ENCODE results near the gene EGFR. TPM values are rescaled to one million over a fixed set of nuclear protein-coding genes. Genes with fewer than 3 reads are reported as not detected.

The EGFR gene
- total and polyA plus RNA-seq, 2 donors (not counting 3 experiments of a cell fraction or from before 2014, with no cell fraction given), result 1.5 to 4.1 TPM

DNA sequence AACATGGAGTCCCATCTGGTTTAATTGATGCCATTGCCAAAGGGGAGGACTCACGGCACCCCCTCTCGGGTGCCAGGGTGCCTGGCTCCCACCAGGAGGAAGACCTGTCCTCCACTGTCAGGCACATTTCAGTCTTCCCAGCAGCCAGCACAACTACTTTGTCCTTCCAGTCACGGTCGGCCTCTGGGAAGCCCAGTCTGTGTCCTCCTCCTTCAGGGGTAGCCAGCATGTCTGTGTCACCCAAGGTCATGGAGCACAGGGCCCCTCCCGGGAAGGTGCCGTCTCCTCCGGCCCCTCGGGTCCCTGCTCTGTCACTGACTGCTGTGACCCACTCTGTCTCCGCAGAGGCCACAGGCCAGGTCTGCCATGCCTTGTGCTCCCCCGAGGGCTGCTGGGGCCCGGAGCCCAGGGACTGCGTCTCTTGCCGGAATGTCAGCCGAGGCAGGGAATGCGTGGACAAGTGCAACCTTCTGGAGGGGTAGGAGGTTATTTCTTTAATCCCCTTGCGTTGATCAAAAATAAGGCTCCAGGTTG, 142.4 kb downstream of the EGFR start:
- no peaks in the 10 kb centered on the region for H3K27me3 ChIP-seq (ENCODE audit: control insufficient read depth in 2 of 2, insufficient read depth in 2 of 2, low read length in 2 of 2)
- H3K9ac ChIP-seq (replicated peaks; ENCODE audit: extremely low read depth, insufficient read depth, low read length), result no peak overlapping the region
- intact Hi-C loops (cut with micrococcal nuclease), result no loop called here
- TF ChIP-seq, protein P1, sequence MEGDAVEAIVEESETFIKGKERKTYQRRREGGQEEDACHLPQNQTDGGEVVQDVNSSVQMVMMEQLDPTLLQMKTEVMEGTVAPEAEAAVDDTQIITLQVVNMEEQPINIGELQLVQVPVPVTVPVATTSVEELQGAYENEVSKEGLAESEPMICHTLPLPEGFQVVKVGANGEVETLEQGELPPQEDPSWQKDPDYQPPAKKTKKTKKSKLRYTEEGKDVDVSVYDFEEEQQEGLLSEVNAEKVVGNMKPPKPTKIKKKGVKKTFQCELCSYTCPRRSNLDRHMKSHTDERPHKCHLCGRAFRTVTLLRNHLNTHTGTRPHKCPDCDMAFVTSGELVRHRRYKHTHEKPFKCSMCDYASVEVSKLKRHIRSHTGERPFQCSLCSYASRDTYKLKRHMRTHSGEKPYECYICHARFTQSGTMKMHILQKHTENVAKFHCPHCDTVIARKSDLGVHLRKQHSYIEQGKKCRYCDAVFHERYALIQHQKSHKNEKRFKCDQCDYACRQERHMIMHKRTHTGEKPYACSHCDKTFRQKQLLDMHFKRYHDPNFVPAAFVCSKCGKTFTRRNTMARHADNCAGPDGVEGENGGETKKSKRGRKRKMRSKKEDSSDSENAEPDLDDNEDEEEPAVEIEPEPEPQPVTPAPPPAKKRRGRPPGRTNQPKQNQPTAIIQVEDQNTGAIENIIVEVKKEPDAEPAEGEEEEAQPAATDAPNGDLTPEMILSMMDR (IDR thresholded peaks at IDR 0.05; ENCODE audit: extremely low read depth in 1 of 2, insufficient read depth in 1 of 2, low read depth in 1 of 2, low read length in 2 of 2), result no peak
- TF ChIP-seq POLR2AphosphoS5 (IDR thresholded peaks at IDR 0.05; ENCODE audit: insufficient read depth, low read depth, low read length) (no peak), FOS (IDR thresholded peaks at IDR 0.05; ENCODE audit: borderline replicate concordance, insufficient read depth, low read length) (no peak), EZH2 (IDR thresholded peaks at IDR 0.05; ENCODE audit: borderline replicate concordance, low read depth, low read length, severe bottlenecking) (no peak), POLR2A (IDR thresholded peaks at IDR 0.05; ENCODE audit: low read depth, low read length) (no peak), JUN (IDR thresholded peaks at IDR 0.05; ENCODE audit: borderline replicate concordance, insufficient read depth, insufficient read length, low read depth) (no peak), GATA2 (IDR thresholded peaks at IDR 0.05; ENCODE audit: insufficient read depth, insufficient read length, low read depth, low read length) (no peak)
- dilution Hi-C loops (cut with MboI; ENCODE audit: extremely low pct_ligation_motif_present, low sequenced_read_pairs), result no loop called here
- no peak for DNase-seq (ENCODE audit: low read depth, low spot score)
- H3K27ac ChIP-seq (ENCODE audit: insufficient read depth, low read depth, low read length), result no peak overlapping the region
- H3K36me3 ChIP-seq (ENCODE audit: control insufficient read depth in 2 of 2, extremely low read depth in 1 of 2, insufficient read depth in 2 of 2, low read length in 2 of 2), result no peaks in the 10 kb centered on the region
- no peaks in the 10 kb centered on the region for H3K79me2 ChIP-seq (ENCODE audit: control insufficient read depth, insufficient read depth, low read length)
- H3K4me1 ChIP-seq (ENCODE audit: control insufficient read depth, extremely low read depth, insufficient read depth, low read length), result peaks cover 12% of the 10 kb centered on the region
- no peak overlapping the region for H3K4me2 ChIP-seq (ENCODE audit: insufficient read depth, low read length)
- H2AFZ ChIP-seq (ENCODE audit: low read depth, low read length), result no peak overlapping the region
- no peaks in the 10 kb centered on the region for H3K9me1 ChIP-seq (replicated peaks; ENCODE audit: control insufficient read depth, extremely low read depth, insufficient read depth, low read length)
- no peaks in the 10 kb centered on the region for H3K9me3 ChIP-seq (replicated peaks; ENCODE audit: control insufficient read depth, insufficient read depth, low read length)
- POLR2A ChIA-PET, result no interaction called here
- no TSS peak for BruUV-seq (replicated peaks)
- FAIRE-seq, result no peak
- H3K4me3 ChIP-seq (replicated peaks in 1 of 3; ENCODE audit: insufficient read depth in 1 of 3, low read depth in 1 of 3, low read length in 3 of 3), result no peak overlapping the region
- CTCF ChIA-PET, result interaction anchor here (1.1 kb wide), 2 partner anchors 74 to 94 kb away, joined by 5 to 6 read pairs; no protein-coding TSS in a partner anchor
- H4K20me1 ChIP-seq (replicated peaks; ENCODE audit: control insufficient read depth, extremely low read depth, insufficient read depth, low read length), result no peaks in the 10 kb centered on the region

Measured in endothelial cell of umbilical vein (primary cell).